GM18951 (cell line): ENCODE measurements around the gene KSR1.

Experiments used
- POLR2A ChIP-seq: IDR thresholded peaks from 4 replicates; pipeline ENCODE4 v1.6.1; 2011; ENCODE audit warnings: mild to moderate bottlenecking; ENCODE audit not compliant: insufficient read length, insufficient read depth; ENCODE audit errors: extremely low read depth
- in situ Hi-C: fragments of 300-500 bp; cut with MboI; formaldehyde crosslinking; loops from one replicate; pipeline ENCODE4 v1.12.0; 2022; ENCODE audit warnings: low sequenced_read_pairs, mixed read lengths, inconsistent platforms; ENCODE audit not compliant: unreplicated experiment

Gene KSR1

GRCh38 chr17:27582696-27583095 lies 126.4 kb downstream of the KSR1 start:
- in situ Hi-C loops, result loop anchor here (25.0 kb wide), 1 partner anchor 345 kb away; no protein-coding TSS in a partner anchor
- no peak for TF ChIP-seq POLR2A

- no peak for TF ChIP-seq POLR2A
- in situ Hi-C loops, result loop anchor here (25.0 kb wide), 1 partner anchor 348 kb away; no protein-coding TSS in a partner anchor
Observed at GRCh38 chr17:27585153-27585681, 129.0 kb downstream of the KSR1 start.

- in situ Hi-C loops, result loop anchor here (25.0 kb wide), 1 partner anchor 348 kb away; no protein-coding TSS in a partner anchor
Observed at GRCh38 chr17:27585792-27586191, 129.5 kb downstream of the KSR1 start.

GRCh38 chr17:27586203-27586721 lies 130.0 kb downstream of the KSR1 start:
- in situ Hi-C loops, result loop anchor here (25.0 kb wide), 1 partner anchor 349 kb away; no protein-coding TSS in a partner anchor
- no peak for TF ChIP-seq POLR2A

More at GRCh38 chr17:27585792-27586191, 129.5 kb downstream of the KSR1 start:
- no peak for TF ChIP-seq POLR2A

GRCh38 chr17:27588354-27588753 lies 132.1 kb downstream of the KSR1 start:
- TF ChIP-seq POLR2A, result no peak
- in situ Hi-C loops, result loop anchor here (25.0 kb wide), 1 partner anchor 351 kb away; no protein-coding TSS in a partner anchor

- TF ChIP-seq POLR2A, result no peak
- in situ Hi-C loops, result loop anchor here (10.0 to 25.0 kb wide), 2 partner anchors 216 to 354 kb away; no protein-coding TSS in a partner anchor
Observed at GRCh38 chr17:27590864-27591263, 134.6 kb downstream of the KSR1 start.

- in situ Hi-C loops, result loop anchor here (10.0 to 25.0 kb wide), 2 partner anchors 217 to 355 kb away; no protein-coding TSS in a partner anchor
- TF ChIP-seq POLR2A, result no peak
Observed at GRCh38 chr17:27591986-27592385, 135.7 kb downstream of the KSR1 start.

- no peak for TF ChIP-seq POLR2A
- in situ Hi-C loops, result loop anchor here (10.0 to 25.0 kb wide), 2 partner anchors 219 to 356 kb away; no protein-coding TSS in a partner anchor
Observed at GRCh38 chr17:27593232-27593856, 137.1 kb downstream of the KSR1 start.

- TF ChIP-seq POLR2A, result no peak
- in situ Hi-C loops, result loop anchor here (10.0 to 25.0 kb wide), 2 partner anchors 219 to 357 kb away; no protein-coding TSS in a partner anchor
Observed at GRCh38 chr17:27593857-27594255, 137.6 kb downstream of the KSR1 start.

GRCh38 chr17:27595208-27595607 lies 139.0 kb downstream of the KSR1 start:
- in situ Hi-C loops, result loop anchor here (10.0 to 25.0 kb wide), 2 partner anchors 220 to 358 kb away; no protein-coding TSS in a partner anchor
- TF ChIP-seq POLR2A, result no peak

GRCh38 chr17:27596096-27596495 lies 139.8 kb downstream of the KSR1 start:
- in situ Hi-C loops, result loop anchor here (10.0 to 25.0 kb wide), 2 partner anchors 221 to 359 kb away; no protein-coding TSS in a partner anchor
- TF ChIP-seq POLR2A, result no peak

- in situ Hi-C loops, result loop anchor here (10.0 to 25.0 kb wide), 2 partner anchors 222 to 359 kb away; no protein-coding TSS in a partner anchor
- no peak for TF ChIP-seq POLR2A
Observed at GRCh38 chr17:27596566-27597187, 140.4 kb downstream of the KSR1 start.

GRCh38 chr17:27597188-27597580 lies 140.9 kb downstream of the KSR1 start:
- in situ Hi-C loops, result loop anchor here (10.0 to 25.0 kb wide), 2 partner anchors 222 to 360 kb away; no protein-coding TSS in a partner anchor
- no peak for TF ChIP-seq POLR2A
